Endometrial microvascular endothelial cells (primary cell): ENCODE results near the gene RALGAPA2. TPM values are rescaled to one million over a fixed set of nuclear protein-coding genes. Genes with fewer than 3 reads are reported as not detected.

ENCODE experiments used
- in situ Hi-C: cut with HindIII; loops from 2 replicates; pipeline ENCODE4 v1.10.0; 2017; ENCODE audit warnings: low sequenced_read_pairs, low pct_unique_long_range_greater_than_20kb; ENCODE audit errors: inconsistent ontology term
- total RNA-seq: library from RNA; depleted of rRNA; stranded (reverse); fragments of >200 nt; gene quantifications from one replicate; pipeline ENCODE4 v1.2.3, GENCODE V29; 2015; ENCODE audit errors: inconsistent ontology term

Gene RALGAPA2
- total RNA-seq, 1 donor from 2014 or later: 35.3 TPM

GRCh38 chr20:20435453-20435852 lies 277.0 kb downstream of the RALGAPA2 start:
- in situ Hi-C loops: no loop called here

- in situ Hi-C loops: no loop called here
Observed at GRCh38 chr20:20432618-20433286, 279.7 kb downstream of the RALGAPA2 start.

GRCh38 chr20:20430066-20430465 lies 282.4 kb downstream of the RALGAPA2 start:
- in situ Hi-C loops: no loop called here

- in situ Hi-C loops: no loop called here
Observed at GRCh38 chr20:20428067-20428466, 284.4 kb downstream of the RALGAPA2 start.

- in situ Hi-C loops: no loop called here
Observed at GRCh38 chr20:20427227-20427864, 285.1 kb downstream of the RALGAPA2 start.

- in situ Hi-C loops: no loop called here
Observed at GRCh38 chr20:20426655-20426907, 285.9 kb downstream of the RALGAPA2 start.

GRCh38 chr20:20425823-20426654 lies 286.4 kb downstream of the RALGAPA2 start:
- in situ Hi-C loops: no loop called here

- in situ Hi-C loops: no loop called here
Observed at GRCh38 chr20:20423117-20423516, 289.3 kb downstream of the RALGAPA2 start.

GRCh38 chr20:20417876-20418676 lies 294.4 kb downstream of the RALGAPA2 start:
- in situ Hi-C loops: no loop called here

- in situ Hi-C loops: no loop called here
Observed at GRCh38 chr20:20415321-20415720, 297.1 kb downstream of the RALGAPA2 start.

GRCh38 chr20:20414640-20415220 lies 297.7 kb downstream of the RALGAPA2 start:
- in situ Hi-C loops: no loop called here

GRCh38 chr20:20413810-20414281 lies 298.6 kb downstream of the RALGAPA2 start:
- in situ Hi-C loops: no loop called here

- in situ Hi-C loops: no loop called here
Observed at GRCh38 chr20:20412750-20413149, 299.7 kb downstream of the RALGAPA2 start.

- in situ Hi-C loops: no loop called here
Observed at GRCh38 chr20:20411836-20412235, 300.6 kb downstream of the RALGAPA2 start.

GRCh38 chr20:20411402-20411801 lies 301.0 kb downstream of the RALGAPA2 start:
- in situ Hi-C loops: no loop called here

GRCh38 chr20:20410678-20411077 lies 301.8 kb downstream of the RALGAPA2 start:
- in situ Hi-C loops: no loop called here

GRCh38 chr20:20409331-20409730 lies 303.1 kb downstream of the RALGAPA2 start:
- in situ Hi-C loops: no loop called here

- in situ Hi-C loops: no loop called here
Observed at GRCh38 chr20:20407891-20408805, 304.3 kb downstream of the RALGAPA2 start.
